Suprapubic skin (tissue), 4 donors: Measurements from ENCODE around the gene CREB5.

ENCODE experiments used
- CTCF ChIP-seq, 2 donors: fragments of 200-600 bp in 1 of 2; fragments of 450-650 bp in 1 of 2; sonication (generic) in 1 of 2; IDR thresholded peaks; one replicate each; pipeline ENCODE4 v1.5.1; 2016 to 2019; ENCODE audit warnings: antibody characterized with exemption in 2 of 2, mild to moderate bottlenecking in 1 of 2, moderate library complexity in 1 of 2
- EP300 ChIP-seq: sonication (generic); formaldehyde crosslinking; IDR thresholded peaks from one replicate; pipeline ENCODE4 v1.6.1; 2017; ENCODE audit warnings: antibody characterized with exemption
- POLR2A ChIP-seq, 2 donors: fragments of 450-650 bp; IDR thresholded peaks; one replicate each; pipeline ENCODE4 v1.6.1; 2017; ENCODE audit warnings: antibody characterized with exemption in 2 of 2, mild to moderate bottlenecking in 2 of 2, moderate library complexity in 2 of 2
- POLR2AphosphoS5 ChIP-seq, 3 donors: sonication (generic); formaldehyde crosslinking; IDR thresholded peaks; one replicate each; pipeline ENCODE4 v1.6.1; 2017; ENCODE audit warnings: antibody characterized with exemption in 3 of 3

DNA sequence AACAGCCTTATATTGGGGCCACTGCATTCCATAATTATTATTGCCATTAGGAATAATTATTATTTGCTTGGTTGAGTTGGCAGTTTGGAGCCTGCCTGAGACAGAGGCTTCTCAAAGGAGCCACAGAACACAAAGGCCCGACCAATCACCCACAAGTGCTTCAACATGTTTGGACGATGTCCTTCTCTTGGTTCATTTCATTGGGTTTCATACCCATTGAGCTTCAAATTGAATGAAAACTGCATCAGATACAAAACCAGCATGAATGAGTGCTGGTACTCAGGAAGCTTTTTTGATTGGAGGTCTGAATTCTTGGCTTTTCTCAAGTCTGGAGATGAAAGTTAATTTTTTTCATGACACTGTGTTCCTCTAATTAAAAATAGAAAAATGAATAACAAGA is 168.3 kb downstream of the CREB5 start:
- no peak for TF ChIP-seq POLR2A (IDR thresholded peaks at IDR 0.05)
- TF ChIP-seq CTCF (IDR thresholded peaks at IDR 0.05): no peak
- TF ChIP-seq EP300: no peak
- no peak for TF ChIP-seq POLR2AphosphoS5 (IDR thresholded peaks at IDR 0.05)
